HG02759 (cell line): Measurements from ENCODE around the gene C11orf54.
"Not testable (repeated sequence)": the region's sequence is repeated elsewhere in the genome, so short reads cannot be mapped to it uniquely, and the experiment has no call there.

ENCODE experiments used
- ATAC-seq: cut with Tn5 transposase; IDR thresholded peaks from one replicate; pipeline ENCODE4 v1.9.1; 2021; ENCODE audit warnings: mild to moderate bottlenecking, moderate library complexity; ENCODE audit not compliant: unreplicated experiment

The C11orf54 gene

DNA sequence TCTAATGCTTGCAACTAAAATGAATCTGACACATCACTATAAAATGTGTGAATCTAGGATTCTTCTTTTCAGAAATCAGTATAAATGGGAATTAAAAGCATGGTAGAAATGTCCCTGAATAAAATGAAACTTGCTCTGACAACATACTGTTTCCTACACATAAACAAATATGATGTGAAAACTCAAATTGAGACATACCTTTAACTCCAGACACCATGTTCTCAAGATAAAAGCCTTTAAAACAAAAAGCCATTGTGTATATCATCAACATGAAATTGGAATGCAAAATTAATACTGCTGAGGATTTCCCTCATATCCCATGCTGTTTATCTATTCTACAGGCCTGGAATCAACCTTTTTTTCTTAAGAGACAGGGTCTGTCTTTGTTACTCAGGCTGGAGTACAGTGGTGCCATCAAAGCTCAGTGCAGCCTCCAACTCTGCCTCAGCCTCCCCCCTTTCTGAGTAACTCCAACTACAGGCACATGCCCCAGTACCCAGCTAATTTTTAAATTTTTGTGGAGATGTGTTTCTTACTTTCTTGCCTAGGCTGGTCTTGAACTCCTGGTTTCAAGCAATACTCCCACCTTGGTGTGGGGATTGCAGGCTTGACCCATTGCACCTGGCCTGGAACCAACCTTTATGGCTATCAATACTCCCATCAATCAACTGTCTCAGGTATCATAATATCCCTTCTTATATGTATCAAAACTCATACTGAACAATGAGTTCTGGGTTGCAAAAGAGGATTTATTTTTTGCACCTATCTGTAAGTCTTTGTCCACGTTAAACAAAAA lies 6.8 kb upstream of the C11orf54 start:
- ATAC-seq = no peak

DNA sequence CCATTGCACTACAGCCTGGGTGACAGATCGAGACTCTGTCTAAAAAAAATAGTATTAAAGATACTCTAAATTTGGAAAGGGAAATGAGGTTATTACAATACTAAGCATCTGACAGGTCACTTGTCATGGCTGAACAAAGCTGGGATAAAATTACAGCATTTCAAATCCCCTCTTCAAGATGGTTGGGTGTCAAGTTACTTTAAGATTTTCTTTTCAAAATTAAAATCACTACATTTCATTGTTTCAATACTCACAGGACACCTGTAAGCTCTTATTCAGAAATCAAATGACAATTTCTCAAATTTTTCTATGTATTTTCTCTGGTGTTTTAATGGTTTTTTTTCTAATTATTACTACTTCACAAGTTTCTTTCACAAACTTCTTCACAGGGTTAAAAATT lies 5.8 kb upstream of the C11orf54 start:
- ATAC-seq = no peak

- no peak for ATAC-seq
Observed at GRCh38 chr11:93736129-93736528, 5.3 kb upstream of the C11orf54 start.

DNA sequence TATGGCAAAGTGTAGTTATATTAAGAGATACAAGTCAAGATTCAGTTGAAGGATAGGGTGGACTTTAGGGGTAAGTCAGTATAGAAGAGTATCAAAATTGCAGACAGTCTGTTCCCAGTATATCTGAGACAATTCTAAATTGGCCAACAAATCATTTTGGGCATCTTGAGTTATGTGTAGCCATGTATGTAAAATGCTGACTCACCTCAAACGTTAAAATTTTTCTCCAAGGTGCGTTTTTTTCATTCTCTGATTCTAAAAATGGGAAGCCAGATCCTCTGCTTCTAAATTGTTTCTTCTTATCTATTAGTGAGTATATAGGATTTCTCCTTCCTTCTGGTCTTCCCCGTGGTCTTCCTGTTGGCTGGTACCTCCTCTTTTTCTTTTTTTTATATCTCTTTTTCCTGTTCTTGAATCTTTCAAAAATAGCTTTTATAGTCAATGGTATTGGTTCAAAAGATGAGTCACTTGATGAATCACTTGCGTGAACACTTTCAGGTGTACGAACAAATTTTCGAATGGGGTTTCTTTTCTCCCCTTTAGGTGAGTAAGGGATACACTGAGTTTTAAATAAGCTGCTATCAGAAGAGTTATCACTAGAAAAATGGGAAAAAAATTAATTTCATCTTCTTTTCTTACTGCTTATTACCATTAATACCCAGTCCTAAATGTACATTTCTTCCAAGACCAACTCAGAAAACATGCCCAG lies 3.4 kb upstream of the C11orf54 start:
- ATAC-seq = no peak

DNA sequence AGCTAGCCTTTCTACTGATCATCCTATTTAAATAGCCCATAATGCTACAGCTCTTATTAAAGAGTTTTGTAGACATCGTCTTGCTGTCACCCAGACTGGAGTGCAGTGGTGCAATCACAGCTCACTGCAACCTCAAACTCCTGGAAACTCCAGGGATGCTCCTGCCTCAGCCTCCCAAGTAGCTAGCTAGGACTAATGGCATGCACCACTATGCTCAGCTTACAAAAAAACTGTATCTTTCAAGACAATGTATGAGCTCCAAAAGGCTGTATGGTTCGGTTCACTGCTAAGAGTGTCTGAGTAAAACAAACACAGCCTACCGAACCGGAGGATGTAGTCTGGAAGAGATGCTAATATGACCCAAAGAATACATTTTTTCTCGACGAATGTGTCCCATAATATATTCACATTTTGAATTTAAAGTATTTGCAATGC lies 2.8 kb upstream of the C11orf54 start:
- ATAC-seq = no peak

DNA sequence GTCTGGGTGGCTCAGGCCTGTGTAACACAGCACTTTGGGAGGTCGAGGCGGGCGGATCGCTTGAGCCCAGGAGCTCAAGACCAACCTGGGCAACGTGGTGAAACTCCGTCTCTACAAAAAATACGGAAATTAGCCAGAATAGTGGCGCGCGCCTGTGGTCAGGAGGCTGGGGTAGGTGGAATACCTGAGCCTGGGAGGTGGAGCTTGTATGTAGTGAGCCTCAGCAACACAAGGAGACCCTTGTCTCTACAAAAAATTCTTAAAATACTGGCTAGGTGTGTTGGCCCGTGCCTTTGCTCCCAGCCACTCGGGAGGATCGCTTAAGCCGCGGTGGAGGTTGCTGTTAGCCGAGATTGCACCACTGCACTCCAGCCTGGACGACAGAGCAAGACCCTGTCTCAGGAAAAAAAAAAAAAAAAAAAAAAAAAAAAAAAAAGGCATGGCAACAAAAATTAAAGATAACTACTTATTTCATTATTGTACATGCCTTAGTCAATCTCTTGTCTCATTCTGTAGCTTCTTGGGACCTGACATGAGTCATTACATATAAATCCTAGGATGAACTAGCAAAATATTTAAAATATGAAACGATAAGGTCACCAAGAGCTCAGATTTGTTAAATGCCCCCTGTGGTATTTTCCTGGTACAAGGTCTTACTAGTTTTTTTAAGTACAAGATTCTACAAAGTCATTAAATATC lies 1.3 kb upstream of the C11orf54 start:
- ATAC-seq = no peak

DNA sequence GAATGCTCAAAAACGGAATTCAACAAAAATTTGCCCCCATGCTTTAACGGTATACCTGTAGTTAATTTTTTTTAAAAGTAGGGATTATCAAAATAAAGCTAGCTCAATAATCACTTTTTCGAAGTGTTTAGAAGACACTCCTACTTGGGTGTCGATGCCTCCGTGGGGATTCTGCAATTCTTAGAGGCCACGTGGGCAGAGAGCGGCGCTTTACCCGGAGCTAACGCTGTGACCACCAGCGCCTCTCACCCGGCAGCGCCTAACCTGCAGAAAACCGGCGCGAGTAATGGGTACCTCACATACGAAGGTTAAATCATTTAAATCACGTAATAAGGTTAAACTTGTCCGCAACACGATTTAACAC lies 760 bp upstream of the C11orf54 start:
- peak; percentile 32 for ATAC-seq

DNA sequence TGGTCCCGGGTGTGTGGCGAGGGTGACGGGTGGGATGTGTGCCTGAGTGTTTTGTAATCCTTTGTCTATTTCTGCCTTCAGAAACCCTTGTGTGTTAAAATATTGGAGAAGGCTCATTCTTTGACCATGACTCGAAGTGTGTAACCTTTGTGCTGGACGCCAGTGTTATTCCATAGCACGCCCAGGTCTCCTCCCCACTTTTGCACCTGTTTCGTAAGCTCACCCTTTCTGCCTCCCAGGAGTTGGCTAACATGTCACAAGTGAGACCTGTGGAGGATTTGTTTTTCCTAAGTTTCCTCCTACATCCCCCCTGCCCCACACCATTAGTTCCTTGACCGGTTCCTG lies 382 bp downstream of the C11orf54 start:
- peak; percentile 12 for ATAC-seq

DNA sequence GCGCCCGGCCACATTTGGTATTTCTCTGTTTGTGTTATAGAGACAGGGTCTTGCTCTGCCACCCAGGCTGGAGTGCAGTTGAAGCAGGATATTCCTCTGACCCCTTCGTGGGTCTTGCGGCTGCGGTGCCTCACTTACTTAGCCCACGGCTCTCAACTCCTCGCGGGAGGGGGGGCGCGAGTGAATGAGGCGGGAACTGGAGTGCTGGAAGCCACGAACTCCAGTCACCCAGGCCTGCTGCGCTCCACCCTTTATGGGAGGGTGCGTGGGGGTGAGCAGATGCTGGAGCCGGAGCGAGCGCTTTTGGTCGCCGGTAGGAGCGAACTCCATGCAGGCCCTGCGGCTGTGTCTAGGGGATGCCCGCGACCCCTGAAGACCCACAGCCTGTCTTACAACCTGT lies 1.8 kb downstream of the C11orf54 start:
- ATAC-seq = no peak

DNA sequence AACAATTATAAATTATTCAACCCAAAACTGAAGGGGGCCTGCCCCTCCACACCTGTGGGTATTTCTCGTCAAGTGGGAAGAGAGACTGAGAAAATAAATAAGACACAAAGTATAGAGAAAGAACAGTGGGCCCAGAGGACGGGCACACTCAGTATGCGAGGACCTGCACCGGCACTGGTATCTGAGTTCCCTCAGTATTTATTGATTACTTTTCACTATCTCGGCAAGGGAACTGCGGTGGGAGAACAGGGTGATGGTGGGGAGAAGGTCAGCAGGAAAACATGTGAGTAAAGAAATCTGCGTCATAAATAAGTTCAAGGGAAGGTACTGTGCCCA lies 3.2 kb downstream of the C11orf54 start:
- ATAC-seq = no peak

DNA sequence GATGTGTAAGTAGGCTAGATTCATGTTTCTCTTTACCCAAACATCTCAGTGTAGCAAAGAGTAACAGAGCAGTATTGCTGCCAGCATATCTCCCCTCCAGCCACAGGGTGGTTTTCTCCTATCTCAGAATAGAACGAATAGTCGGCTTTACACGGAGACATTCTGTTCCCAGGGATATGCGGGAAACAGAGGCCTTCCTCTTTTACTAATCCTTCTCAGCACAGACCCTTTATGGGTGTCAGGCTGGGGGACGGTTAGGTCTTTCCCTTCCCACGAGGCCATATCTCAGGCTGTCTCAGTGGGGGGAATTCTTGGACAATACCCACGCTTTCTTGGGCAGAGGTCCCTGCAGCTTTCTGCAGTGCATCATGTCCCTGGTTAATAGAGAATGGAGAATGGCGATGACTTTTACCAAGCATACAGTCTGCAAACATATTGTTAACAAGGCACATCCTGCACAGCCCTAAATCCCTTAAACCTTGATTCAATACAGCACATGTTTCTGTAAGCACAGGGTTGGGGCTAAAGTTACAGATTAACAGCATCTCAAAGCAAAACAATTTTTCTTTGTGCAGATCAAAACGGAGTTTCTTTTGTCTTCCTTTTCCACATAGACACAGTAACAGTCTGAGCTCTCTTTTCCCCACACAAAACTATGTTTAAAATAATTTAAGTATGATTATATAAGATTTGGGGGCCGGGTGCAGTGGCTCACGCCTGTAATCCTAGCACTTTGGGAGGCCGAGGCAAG lies 3.7 kb downstream of the C11orf54 start:
- ATAC-seq = not testable (repeated sequence)

- no peak for ATAC-seq
Observed at GRCh38 chr11:93746101-93746500, 4.6 kb downstream of the C11orf54 start.

DNA sequence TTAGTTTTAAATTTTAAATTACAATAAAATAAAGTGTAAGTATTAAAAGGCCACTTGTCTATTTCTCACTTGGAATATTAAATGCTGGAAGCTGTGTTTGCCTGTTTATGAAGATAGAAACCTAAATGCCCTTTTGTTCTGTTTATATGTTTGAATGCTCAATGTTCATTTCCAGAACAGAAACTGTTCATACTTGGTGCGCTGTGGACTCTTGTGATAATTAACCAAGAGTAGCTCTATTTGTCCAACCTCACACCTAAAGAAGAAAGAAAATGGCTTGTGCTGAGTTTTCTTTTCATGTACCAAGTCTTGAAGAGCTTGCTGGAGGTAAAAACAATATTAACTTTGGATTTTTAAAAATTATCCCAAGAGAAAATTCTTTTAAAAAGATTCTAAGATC lies 5.7 kb downstream of the C11orf54 start:
- ATAC-seq = peak; percentile 85

DNA sequence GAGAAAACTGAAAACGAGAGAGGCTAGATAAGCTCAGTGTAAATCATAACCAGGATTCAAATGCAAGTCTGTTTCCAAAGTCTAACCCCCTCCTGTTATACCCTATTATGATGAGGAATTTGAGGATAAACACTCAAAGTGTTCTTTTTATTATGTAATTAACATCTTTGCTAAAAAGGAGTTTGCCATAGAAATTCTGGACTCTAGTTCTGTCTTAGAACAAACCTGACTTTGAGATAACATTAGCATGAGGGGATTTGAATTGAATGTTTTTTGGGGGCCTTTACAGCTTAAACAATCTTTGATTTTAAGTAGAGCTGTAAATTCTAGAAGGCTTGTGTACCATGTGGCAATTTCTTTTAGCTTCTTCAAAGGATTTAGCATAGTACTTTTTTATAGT lies 9.5 kb downstream of the C11orf54 start:
- no peak for ATAC-seq

GRCh38 chr11:93753241-93753640 lies 11.8 kb downstream of the C11orf54 start:
- ATAC-seq = no peak

- no peak for ATAC-seq
Observed at GRCh38 chr11:93756748-93757147, 15.3 kb downstream of the C11orf54 start.

DNA sequence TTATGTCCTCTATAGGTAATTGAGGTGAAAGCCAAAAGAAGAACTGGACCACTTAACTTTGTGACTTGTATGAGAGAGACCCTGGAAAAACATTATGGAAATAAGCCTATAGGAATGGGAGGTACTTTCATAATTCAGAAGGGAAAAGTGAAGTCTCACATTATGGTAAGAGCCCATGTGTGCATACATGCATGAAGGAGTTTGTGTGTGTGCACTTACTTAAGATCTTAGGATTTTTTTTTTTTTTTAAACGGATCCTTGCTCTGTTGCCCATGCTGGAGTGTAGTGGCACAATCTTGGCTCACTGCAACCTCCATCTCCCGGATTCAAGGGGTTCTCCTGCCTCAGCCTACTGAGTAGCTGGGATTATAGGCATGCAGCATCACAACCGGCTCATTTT lies 15.8 kb downstream of the C11orf54 start:
- ATAC-seq = no peak

GRCh38 chr11:93757924-93758865 lies 16.7 kb downstream of the C11orf54 start:
- no peak for ATAC-seq

- not testable (repeated sequence) for ATAC-seq
Observed at GRCh38 chr11:93759123-93759522, 17.7 kb downstream of the C11orf54 start.

DNA sequence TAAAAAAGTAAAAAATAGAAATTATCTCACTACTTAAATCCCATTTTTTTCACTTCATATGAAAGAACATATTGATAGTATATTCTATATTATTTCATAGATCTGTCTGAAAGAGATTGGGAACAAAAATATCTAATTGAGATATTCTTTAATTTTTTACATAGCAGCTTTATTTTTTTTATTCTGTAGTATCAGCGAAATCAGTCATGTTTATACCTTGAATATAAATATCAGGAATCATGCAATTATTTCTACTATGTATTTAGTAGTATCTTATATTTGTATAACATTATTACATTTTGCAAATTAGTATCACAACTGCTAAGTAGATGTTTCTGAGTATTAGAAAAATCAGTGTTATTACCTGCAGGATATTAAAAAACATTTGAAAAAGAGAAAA lies 20.4 kb downstream of the C11orf54 start:
- no peak for ATAC-seq
